ENCODE measurements around the gene SLC9A9. TPM values are rescaled to one million over a fixed set of nuclear protein-coding genes. Genes with fewer than 3 reads are reported as not detected.

Gene SLC9A9
- total and polyA plus RNA-seq, 2 of the 8 experiments (the other 6 are each of a cell fraction or from before 2014, with no cell fraction given), result 0.48 to 1.1 TPM

- H3K4me3 ChIP-seq (ENCODE audit: extremely low read depth in 1 of 4, insufficient read depth in 2 of 4, low read depth in 3 of 4, low read length in 4 of 4), result no peak overlapping the region
- H3K14ac ChIP-seq (ENCODE audit: insufficient read length), result no peak overlapping the region
- no peak overlapping the region for H3K4ac ChIP-seq (replicated peaks; ENCODE audit: insufficient read length, low read depth, low read length)
- H3K36me3 ChIP-seq (ENCODE audit: control insufficient read depth in 2 of 4, insufficient read depth in 4 of 4, low read length in 3 of 4), result no peaks in the 10 kb centered on the region
- no peaks in the 10 kb centered on the region; the same call in 1 of the 2 replicates for H3K23me2 ChIP-seq (ENCODE audit: low read depth, low read length)
- H3K9ac ChIP-seq (replicated peaks in 1 of 4; ENCODE audit: extremely low read depth in 1 of 4, low read depth in 3 of 4, low read length in 3 of 4), result no peak overlapping the region
- no peak overlapping the region for H4K8ac ChIP-seq (ENCODE audit: extremely low read depth, insufficient read depth, low read length)
- no peak overlapping the region for H2BK5ac ChIP-seq (ENCODE audit: low read depth, low read length)
- H3K23ac ChIP-seq (ENCODE audit: insufficient read length), result no peak overlapping the region
- no peak overlapping the region for H4K5ac ChIP-seq (ENCODE audit: insufficient read length, low read depth, low read length)
- no peak overlapping the region for H2BK15ac ChIP-seq (ENCODE audit: low read length)
- H2AFZ ChIP-seq (ENCODE audit: low read length), result no peak overlapping the region
- no peak for FAIRE-seq
- H4K20me1 ChIP-seq (replicated peaks in 1 of 2; ENCODE audit: control insufficient read depth in 1 of 2, insufficient read depth in 2 of 2, low read length in 2 of 2), result no peaks in the 10 kb centered on the region
- H3K79me2 ChIP-seq (ENCODE audit: control insufficient read depth in 1 of 2, insufficient read depth in 2 of 2, low read length in 2 of 2), result no peaks in the 10 kb centered on the region
- CTCF ChIA-PET (ENCODE audit: partially characterized antibody), result interaction anchor here (0.6 to 1.3 kb wide), 6 partner anchors 10 to 1469 kb away, joined by 3 to 7 read pairs (median 3); no protein-coding TSS in a partner anchor
- H3K4me1 ChIP-seq (replicated peaks in 1 of 4; ENCODE audit: control insufficient read depth in 3 of 4, insufficient read depth in 4 of 4, low read length in 3 of 4), result peaks cover 0 to 4% (median 0%) of the 10 kb centered on the region in 4 experiments; a peak in 3 of 7 replicates
- H3K27me3 ChIP-seq (replicated peaks in 1 of 4; ENCODE audit: control insufficient read depth in 3 of 4, extremely low read depth in 1 of 4, insufficient read depth in 3 of 4, low read length in 3 of 4), result peaks cover 0 to 1% (median 0%) of the 10 kb centered on the region in 4 experiments; a peak in 1 of 7 replicates
- no peak overlapping the region for H3K18ac ChIP-seq (ENCODE audit: extremely low read depth, low read length)
- no peak for TF ChIP-seq E2F6 (IDR thresholded peaks at IDR 0.05)
- TF ChIP-seq EP300 (IDR thresholded peaks at IDR 0.05; ENCODE audit: borderline replicate concordance in 1 of 2, low read depth in 2 of 2, low read length in 2 of 2), result no peak
- no peak for TF ChIP-seq CTBP2 (IDR thresholded peaks at IDR 0.05; ENCODE audit: borderline replicate concordance, insufficient read depth, insufficient read length, low read length)
- no peak overlapping the region for H3K56ac ChIP-seq (replicated peaks; ENCODE audit: insufficient read length, low read depth, low read length)
- H2AK5ac ChIP-seq (ENCODE audit: low read depth, low read length), result no peak overlapping the region
- H3K9me3 ChIP-seq (ENCODE audit: insufficient read depth in 2 of 2, low read depth in 1 of 2, low read length in 1 of 2), result no peaks in the 10 kb centered on the region
- no peaks in the 10 kb centered on the region for H3K79me1 ChIP-seq (ENCODE audit: low read depth, low read length)
- H2BK12ac ChIP-seq (ENCODE audit: low read depth, low read length), result no peak overlapping the region
- H3K27ac ChIP-seq (ENCODE audit: low read depth, low read length), result no peak overlapping the region
- H4K91ac ChIP-seq (replicated peaks; ENCODE audit: insufficient read length, low read length), result no peak overlapping the region
- H2BK20ac ChIP-seq (ENCODE audit: low read length), result no peak overlapping the region
- POLR2A ChIA-PET (ENCODE audit: partially characterized antibody), result no interaction called here
- H2BK120ac ChIP-seq (replicated peaks; ENCODE audit: low read depth, low read length), result no peak overlapping the region
- WGBS, 2 experiments (ENCODE audit: extremely low coverage in 1 of 2, insufficient coverage in 1 of 2, insufficient read length in 1 of 2, insufficient replicate concordance in 2 of 2, low coverage in 1 of 2, low lambda C conversion rate in 2 of 2, missing lambda C conversion rate in 1 of 2), result 77% methylated on average over 3 of the region's 3 CpGs; no CpG with 5 or more reads in 1 of the 2 experiments
- no peak for DNase-seq (ENCODE audit: low read depth in 1 of 2, low spot score in 2 of 2)
- no peak overlapping the region for H3K4me2 ChIP-seq (ENCODE audit: insufficient read depth in 1 of 2, low read depth in 2 of 2, low read length in 2 of 2)
Observed at GRCh38 chr3:143654906-143655305, 193.4 kb downstream of the SLC9A9 start.
